ENCODE measurements around the gene EPHA3.

DNA sequence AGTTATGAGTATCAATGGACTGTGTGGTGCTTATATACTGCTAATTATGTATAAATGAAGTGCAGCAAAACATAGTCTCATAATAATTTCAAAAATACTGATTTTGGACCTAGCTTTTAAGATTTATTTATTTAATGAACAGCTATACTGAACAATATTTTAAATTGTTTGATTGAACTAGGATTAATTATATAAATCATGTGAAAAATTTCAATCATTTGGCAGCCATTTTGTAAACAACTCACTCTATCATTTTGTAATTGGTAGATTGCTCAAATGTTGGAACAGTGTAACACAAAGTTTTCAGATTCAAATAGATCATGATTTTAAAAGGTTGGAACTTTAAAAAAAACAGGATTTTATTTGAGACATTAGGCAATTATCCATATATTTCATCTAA is 47.0 kb downstream of the EPHA3 start:
- TF ChIP-seq, protein P1, sequence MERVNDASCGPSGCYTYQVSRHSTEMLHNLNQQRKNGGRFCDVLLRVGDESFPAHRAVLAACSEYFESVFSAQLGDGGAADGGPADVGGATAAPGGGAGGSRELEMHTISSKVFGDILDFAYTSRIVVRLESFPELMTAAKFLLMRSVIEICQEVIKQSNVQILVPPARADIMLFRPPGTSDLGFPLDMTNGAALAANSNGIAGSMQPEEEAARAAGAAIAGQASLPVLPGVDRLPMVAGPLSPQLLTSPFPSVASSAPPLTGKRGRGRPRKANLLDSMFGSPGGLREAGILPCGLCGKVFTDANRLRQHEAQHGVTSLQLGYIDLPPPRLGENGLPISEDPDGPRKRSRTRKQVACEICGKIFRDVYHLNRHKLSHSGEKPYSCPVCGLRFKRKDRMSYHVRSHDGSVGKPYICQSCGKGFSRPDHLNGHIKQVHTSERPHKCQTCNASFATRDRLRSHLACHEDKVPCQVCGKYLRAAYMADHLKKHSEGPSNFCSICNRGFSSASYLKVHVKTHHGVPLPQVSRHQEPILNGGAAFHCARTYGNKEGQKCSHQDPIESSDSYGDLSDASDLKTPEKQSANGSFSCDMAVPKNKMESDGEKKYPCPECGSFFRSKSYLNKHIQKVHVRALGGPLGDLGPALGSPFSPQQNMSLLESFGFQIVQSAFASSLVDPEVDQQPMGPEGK (CRISPR knock-in tag; IDR thresholded peaks at IDR 0.05; ENCODE audit: borderline replicate concordance) = no peak
- TF ChIP-seq OSR1 (CRISPR knock-in tag; IDR thresholded peaks at IDR 0.05) = no peak
- no peak for TF ChIP-seq ARNTL (CRISPR knock-in tag; IDR thresholded peaks at IDR 0.05; ENCODE audit: borderline replicate concordance, low read depth)
- TF ChIP-seq ZFP3 (CRISPR knock-in tag; IDR thresholded peaks at IDR 0.05) = no peak
- TF ChIP-seq, protein P2, sequence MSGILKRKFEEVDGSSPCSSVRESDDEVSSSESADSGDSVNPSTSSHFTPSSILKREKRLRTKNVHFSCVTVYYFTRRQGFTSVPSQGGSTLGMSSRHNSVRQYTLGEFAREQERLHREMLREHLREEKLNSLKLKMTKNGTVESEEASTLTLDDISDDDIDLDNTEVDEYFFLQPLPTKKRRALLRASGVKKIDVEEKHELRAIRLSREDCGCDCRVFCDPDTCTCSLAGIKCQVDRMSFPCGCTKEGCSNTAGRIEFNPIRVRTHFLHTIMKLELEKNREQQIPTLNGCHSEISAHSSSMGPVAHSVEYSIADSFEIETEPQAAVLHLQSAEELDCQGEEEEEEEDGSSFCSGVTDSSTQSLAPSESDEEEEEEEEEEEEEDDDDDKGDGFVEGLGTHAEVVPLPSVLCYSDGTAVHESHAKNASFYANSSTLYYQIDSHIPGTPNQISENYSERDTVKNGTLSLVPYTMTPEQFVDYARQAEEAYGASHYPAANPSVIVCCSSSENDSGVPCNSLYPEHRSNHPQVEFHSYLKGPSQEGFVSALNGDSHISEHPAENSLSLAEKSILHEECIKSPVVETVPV (CRISPR knock-in tag; IDR thresholded peaks at IDR 0.05) = no peak
- no peak for TF ChIP-seq SNAI2 (CRISPR knock-in tag; IDR thresholded peaks at IDR 0.05)
- no peak for TF ChIP-seq ISL1 (CRISPR knock-in tag; IDR thresholded peaks at IDR 0.05)
- TF ChIP-seq, protein P3, sequence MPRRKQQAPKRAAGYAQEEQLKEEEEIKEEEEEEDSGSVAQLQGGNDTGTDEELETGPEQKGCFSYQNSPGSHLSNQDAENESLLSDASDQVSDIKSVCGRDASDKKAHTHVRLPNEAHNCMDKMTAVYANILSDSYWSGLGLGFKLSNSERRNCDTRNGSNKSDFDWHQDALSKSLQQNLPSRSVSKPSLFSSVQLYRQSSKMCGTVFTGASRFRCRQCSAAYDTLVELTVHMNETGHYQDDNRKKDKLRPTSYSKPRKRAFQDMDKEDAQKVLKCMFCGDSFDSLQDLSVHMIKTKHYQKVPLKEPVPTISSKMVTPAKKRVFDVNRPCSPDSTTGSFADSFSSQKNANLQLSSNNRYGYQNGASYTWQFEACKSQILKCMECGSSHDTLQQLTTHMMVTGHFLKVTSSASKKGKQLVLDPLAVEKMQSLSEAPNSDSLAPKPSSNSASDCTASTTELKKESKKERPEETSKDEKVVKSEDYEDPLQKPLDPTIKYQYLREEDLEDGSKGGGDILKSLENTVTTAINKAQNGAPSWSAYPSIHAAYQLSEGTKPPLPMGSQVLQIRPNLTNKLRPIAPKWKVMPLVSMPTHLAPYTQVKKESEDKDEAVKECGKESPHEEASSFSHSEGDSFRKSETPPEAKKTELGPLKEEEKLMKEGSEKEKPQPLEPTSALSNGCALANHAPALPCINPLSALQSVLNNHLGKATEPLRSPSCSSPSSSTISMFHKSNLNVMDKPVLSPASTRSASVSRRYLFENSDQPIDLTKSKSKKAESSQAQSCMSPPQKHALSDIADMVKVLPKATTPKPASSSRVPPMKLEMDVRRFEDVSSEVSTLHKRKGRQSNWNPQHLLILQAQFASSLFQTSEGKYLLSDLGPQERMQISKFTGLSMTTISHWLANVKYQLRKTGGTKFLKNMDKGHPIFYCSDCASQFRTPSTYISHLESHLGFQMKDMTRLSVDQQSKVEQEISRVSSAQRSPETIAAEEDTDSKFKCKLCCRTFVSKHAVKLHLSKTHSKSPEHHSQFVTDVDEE (CRISPR knock-in tag; IDR thresholded peaks at IDR 0.05) = no peak
- no peak for TF ChIP-seq ZNF70 (CRISPR knock-in tag; IDR thresholded peaks at IDR 0.05)
- no peak for TF ChIP-seq ZNF565 (CRISPR knock-in tag; conservative IDR thresholded peaks at IDR 0.05; ENCODE audit: low read depth)
- no peak for TF ChIP-seq GLIS3 (CRISPR knock-in tag; IDR thresholded peaks at IDR 0.05)
- TF ChIP-seq RARB (CRISPR knock-in tag; IDR thresholded peaks at IDR 0.05) = no peak
- no peak for TF ChIP-seq BACH2 (CRISPR knock-in tag; IDR thresholded peaks at IDR 0.05; ENCODE audit: borderline replicate concordance)
- no peak for TF ChIP-seq ZC3H10 (CRISPR knock-in tag; IDR thresholded peaks at IDR 0.05)
